CD4-positive, CD25-positive, alpha-beta regulatory T cell (primary cell): ENCODE results near the gene B3GNT9. TPM values are rescaled to one million over a fixed set of nuclear protein-coding genes. Genes with fewer than 3 reads are reported as not detected.

ENCODE experiments used
- ATAC-seq, 2 donors: fragments of 150-1000 bp; cut with Tn5 transposase; one replicate each; pipeline ENCODE4 v1.10.0; 2021; ENCODE audit warnings: low read depth in 2 of 2, moderate number of reproducible peaks in 2 of 2, moderate library complexity in 1 of 2
- DNase-seq, 3 donors: peaks; one replicate each; pipeline versions ENCODE4 v3.0.0 to v3.0.0-alpha.2; 2012 to 2022; ENCODE audit warnings: mixed read lengths in 1 of 3
- H3K27ac ChIP-seq: one replicate; pipeline ENCODE4 v1.7.0; 2013; ENCODE audit warnings: mild to moderate bottlenecking, low read length; ENCODE audit not compliant: insufficient read depth, poor library complexity, severe bottlenecking
- H3K27me3 ChIP-seq: one replicate; pipeline ENCODE4 v1.7.0; 2013; ENCODE audit warnings: low read length; ENCODE audit not compliant: control insufficient read depth, insufficient read depth
- H3K36me3 ChIP-seq: one replicate; pipeline ENCODE4 v1.7.0; 2013; ENCODE audit warnings: mild to moderate bottlenecking, low read length, moderate library complexity; ENCODE audit not compliant: control insufficient read depth, insufficient read depth
- H3K4me1 ChIP-seq: 2 replicates; pipeline ENCODE4 v1.7.0; 2013; ENCODE audit warnings: mild to moderate bottlenecking, low read length; ENCODE audit not compliant: insufficient read depth, control insufficient read depth, poor library complexity, severe bottlenecking
- H3K4me3 ChIP-seq: one replicate; pipeline ENCODE4 v1.7.0; 2013; ENCODE audit warnings: low read depth, mild to moderate bottlenecking, low read length, moderate library complexity
- H3K9me3 ChIP-seq, 2 experiments: 1 replicate in 1 of 2; 2 replicates in 1 of 2; pipeline ENCODE4 v1.7.0; 2013; ENCODE audit warnings: low read length in 2 of 2, mild to moderate bottlenecking in 1 of 2, moderate library complexity in 1 of 2; ENCODE audit not compliant: control insufficient read depth in 2 of 2
- H3K27ac Mint-ChIP-seq, 3 donors: one replicate each; pipeline ENCODE4 v1.8.0; 2020 to 2022; ENCODE audit warnings: mild to moderate bottlenecking in 3 of 3, mixed read lengths in 3 of 3, moderate library complexity in 2 of 3
- H3K27me3 Mint-ChIP-seq: one replicate; pipeline ENCODE4 v1.8.0; 2022; ENCODE audit warnings: mild to moderate bottlenecking, mixed read lengths
- H3K36me3 Mint-ChIP-seq: one replicate; pipeline ENCODE4 v1.8.0; 2020; ENCODE audit warnings: mixed read lengths
- H3K4me1 Mint-ChIP-seq, 4 donors: one replicate each; pipeline ENCODE4 v1.8.0; 2020 to 2022; ENCODE audit warnings: mixed read lengths in 4 of 4, mild to moderate bottlenecking in 1 of 4
- H3K4me3 Mint-ChIP-seq, 4 donors: one replicate each; pipeline ENCODE4 v1.8.0; 2020 to 2022; ENCODE audit warnings: mild to moderate bottlenecking in 4 of 4, mixed read lengths in 4 of 4, moderate library complexity in 3 of 4
- H3K9me3 Mint-ChIP-seq, 7 donors: one replicate each; pipeline ENCODE4 v1.8.0; 2020 to 2022; ENCODE audit warnings: mixed read lengths in 7 of 7, mild to moderate bottlenecking in 3 of 7, moderate library complexity in 2 of 7
- polyA plus RNA-seq, 4 donors: library from polyadenylated mRNA; unstranded; fragments of 300-500 nt; fragmentation: Illumina TruSeq; gene quantifications; one replicate each; pipeline ENCODE4 v1.2.3, GENCODE V29; 2021
- total RNA-seq: library from RNA; stranded (reverse); gene quantifications from one replicate; pipeline ENCODE4 v1.2.3, GENCODE V29; 2022

B3GNT9 gene
- total and polyA plus RNA-seq, 5 donors from 2014 or later = 0.44 to 3.4 (median 1.3) TPM

DNA sequence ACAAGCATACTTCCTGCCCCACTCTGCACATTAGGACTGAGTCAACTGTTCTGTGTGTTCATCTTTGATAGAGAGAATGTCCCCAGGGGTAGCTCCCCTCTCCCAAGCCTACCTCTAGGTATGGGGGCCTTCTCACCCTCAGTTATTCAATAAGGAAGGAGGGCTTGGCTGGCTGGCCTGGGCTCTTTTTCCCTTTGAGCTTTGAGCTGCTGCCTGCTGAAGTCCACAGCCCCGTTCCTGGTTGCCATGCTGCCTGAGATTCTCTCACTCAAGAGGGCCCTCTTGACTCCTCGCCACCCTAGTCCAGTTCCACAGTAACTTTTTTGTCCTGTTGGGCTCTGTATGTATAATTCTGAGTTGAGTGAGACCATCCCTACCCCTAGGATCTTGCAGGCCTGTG is 5.1 kb downstream of the B3GNT9 start:
- H3K27ac Mint-ChIP-seq = no peak overlapping the region
- H3K9me3 Mint-ChIP-seq = no peaks in the 10 kb centered on the region
- Histone ChIP-seq H3K36me3 (peaks cover 53% of the 10 kb centered on the region), H3K4me1 (peaks cover 11% of the 10 kb centered on the region), H3K4me3 (no peak overlapping the region), H3K27me3 (no peaks in the 10 kb centered on the region), H3K9me3 (no peaks in the 10 kb centered on the region), H3K27ac (no peak overlapping the region)
- peaks cover 65% of the 10 kb centered on the region for H3K36me3 Mint-ChIP-seq
- H3K4me3 Mint-ChIP-seq = no peak overlapping the region
- ATAC-seq (no peak), DNase-seq (no peak)
- H3K4me1 Mint-ChIP-seq = peaks cover 0 to 5% (median 1%) of the 10 kb centered on the region in 4 donors
- H3K27me3 Mint-ChIP-seq = peaks cover 5% of the 10 kb centered on the region

DNA sequence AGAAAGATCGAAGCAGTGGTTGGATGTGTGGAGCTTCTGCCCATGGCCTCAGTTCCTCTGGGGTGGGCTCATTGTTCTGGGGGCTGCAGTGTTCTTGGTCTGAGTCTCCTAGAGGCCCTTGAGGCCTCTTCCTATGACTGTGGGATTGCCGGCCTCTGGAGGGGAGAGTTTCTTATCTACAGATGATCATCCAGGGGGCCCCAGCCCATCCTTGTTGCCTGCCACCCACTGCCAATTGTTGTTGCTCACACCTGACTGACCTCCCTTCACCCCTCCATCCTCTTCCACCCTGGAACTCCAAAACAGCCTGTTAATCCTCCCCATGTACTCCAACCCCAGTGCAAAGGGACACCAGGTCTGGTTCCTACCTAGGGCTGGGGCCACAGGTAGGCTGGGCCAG is 5.9 kb downstream of the B3GNT9 start:
- no peak overlapping the region for H3K4me3 ChIP-seq
- no peaks in the 10 kb centered on the region for H3K9me3 ChIP-seq
- peaks cover 73% of the 10 kb centered on the region for H3K36me3 Mint-ChIP-seq
- ATAC-seq (no peak), DNase-seq (no peak)
- no peaks in the 10 kb centered on the region for H3K9me3 Mint-ChIP-seq
- H3K4me1 Mint-ChIP-seq = peaks cover 0 to 5% (median 1%) of the 10 kb centered on the region in 4 donors
- H3K27ac Mint-ChIP-seq = peak overlapping the region in 1 of 3 donors; percentile 38
- no peaks in the 10 kb centered on the region for H3K27me3 ChIP-seq
- peak overlapping the region in 1 of 4 donors; percentile 15 for H3K4me3 Mint-ChIP-seq
- peaks cover 5% of the 10 kb centered on the region for H3K27me3 Mint-ChIP-seq
- no peak overlapping the region for H3K27ac ChIP-seq
- peaks cover 61% of the 10 kb centered on the region for H3K36me3 ChIP-seq
- H3K4me1 ChIP-seq = peaks cover 3% of the 10 kb centered on the region

DNA sequence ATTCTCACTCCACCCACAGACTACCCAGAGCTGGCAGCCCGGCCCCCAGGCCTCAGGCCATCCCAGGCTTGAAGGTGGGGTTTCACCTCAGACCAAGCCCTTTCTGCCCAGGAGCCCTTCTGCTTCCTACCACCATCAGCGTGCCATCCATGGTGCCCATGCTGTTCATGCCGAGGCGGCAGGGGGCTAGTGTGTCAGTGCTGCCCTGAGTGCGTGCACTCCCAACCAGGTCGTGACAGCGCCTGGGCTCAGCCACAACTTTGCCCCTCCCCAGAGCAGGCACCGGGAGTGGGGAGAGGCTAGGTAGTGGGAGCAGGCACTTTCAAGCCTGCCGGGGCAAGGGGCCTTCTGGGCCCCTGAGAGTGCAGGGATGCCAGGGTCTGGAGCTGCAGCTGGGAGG is 8.5 kb downstream of the B3GNT9 start:
- H3K27ac ChIP-seq = no peak overlapping the region
- ATAC-seq (no peak), DNase-seq (no peak)
- Mint-ChIP-seq H3K27me3 (no peaks in the 10 kb centered on the region), H3K36me3 (peaks cover 76% of the 10 kb centered on the region), H3K27ac (no peak overlapping the region), H3K9me3 (no peaks in the 10 kb centered on the region), H3K4me1 (no peaks in the 10 kb centered on the region), H3K4me3 (no peak overlapping the region)
- no peaks in the 10 kb centered on the region for H3K4me1 ChIP-seq
- H3K4me3 ChIP-seq = no peak overlapping the region
- H3K36me3 ChIP-seq = peaks cover 71% of the 10 kb centered on the region
- no peaks in the 10 kb centered on the region for H3K9me3 ChIP-seq
- no peaks in the 10 kb centered on the region for H3K27me3 ChIP-seq

DNA sequence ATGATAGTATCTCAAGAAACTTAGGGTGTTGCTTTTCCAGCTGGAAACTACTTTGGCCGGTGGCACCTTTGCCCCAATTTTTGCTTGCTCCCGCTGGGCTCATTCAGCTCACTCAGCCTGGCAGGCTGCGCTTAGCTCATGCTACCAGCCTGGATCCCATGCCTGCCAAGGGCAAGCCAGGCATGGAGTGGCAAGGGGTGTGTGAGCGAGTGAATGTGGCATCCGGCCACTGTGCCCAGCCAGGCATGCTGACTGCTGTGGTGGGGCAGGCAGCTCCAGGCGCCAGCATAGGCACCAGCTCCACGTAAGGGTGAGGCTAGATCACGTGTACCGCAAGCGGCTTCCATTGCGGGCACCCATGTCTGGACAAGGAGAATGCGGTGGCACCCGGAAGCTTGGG is 9.4 kb downstream of the B3GNT9 start:
- H3K27me3 ChIP-seq = no peaks in the 10 kb centered on the region
- no peaks in the 10 kb centered on the region for H3K9me3 Mint-ChIP-seq
- DNase-seq = no peak
- H3K27ac Mint-ChIP-seq = no peak overlapping the region
- peaks cover 69% of the 10 kb centered on the region for H3K36me3 ChIP-seq
- H3K27ac ChIP-seq = no peak overlapping the region
- no peaks in the 10 kb centered on the region for H3K4me1 Mint-ChIP-seq
- ATAC-seq = no peak
- H3K27me3 Mint-ChIP-seq = no peaks in the 10 kb centered on the region
- no peaks in the 10 kb centered on the region for H3K4me1 ChIP-seq
- H3K36me3 Mint-ChIP-seq = peaks cover 68% of the 10 kb centered on the region
- H3K4me3 ChIP-seq = no peak overlapping the region
- H3K9me3 ChIP-seq = no peaks in the 10 kb centered on the region
- no peak overlapping the region for H3K4me3 Mint-ChIP-seq

DNA sequence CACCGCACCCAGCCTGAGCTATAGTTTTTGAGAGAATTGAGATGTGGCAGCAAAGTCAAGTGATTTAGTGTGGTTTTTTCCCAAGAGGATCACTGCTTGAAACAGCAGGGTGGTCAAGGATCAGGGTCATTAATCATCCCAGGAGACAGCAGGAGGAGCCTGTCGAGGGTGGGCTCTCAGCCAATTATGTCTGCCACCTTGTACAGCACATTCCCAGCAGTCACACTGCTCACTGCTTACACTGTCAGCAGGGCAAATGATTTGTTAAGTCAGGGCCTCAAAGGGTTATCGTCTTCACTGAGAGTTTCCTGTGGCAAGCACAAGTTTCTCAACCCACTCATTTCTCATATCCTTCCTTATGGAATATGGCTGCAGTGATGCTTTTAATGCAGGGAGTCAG is 13.2 kb downstream of the B3GNT9 start:
- no peaks in the 10 kb centered on the region for H3K9me3 ChIP-seq
- H3K36me3 ChIP-seq = peaks cover 72% of the 10 kb centered on the region
- H3K4me3 ChIP-seq = no peak overlapping the region
- no peaks in the 10 kb centered on the region for H3K4me1 ChIP-seq
- ATAC-seq = no peak
- peaks cover 54% of the 10 kb centered on the region for H3K36me3 Mint-ChIP-seq
- H3K27me3 ChIP-seq = no peaks in the 10 kb centered on the region
- H3K4me3 Mint-ChIP-seq = no peak overlapping the region
- no peak overlapping the region for H3K27ac ChIP-seq
- no peak overlapping the region for H3K27ac Mint-ChIP-seq
- H3K4me1 Mint-ChIP-seq = no peaks in the 10 kb centered on the region
- DNase-seq = no peak
- no peaks in the 10 kb centered on the region for H3K27me3 Mint-ChIP-seq
- no peaks in the 10 kb centered on the region for H3K9me3 Mint-ChIP-seq

DNA sequence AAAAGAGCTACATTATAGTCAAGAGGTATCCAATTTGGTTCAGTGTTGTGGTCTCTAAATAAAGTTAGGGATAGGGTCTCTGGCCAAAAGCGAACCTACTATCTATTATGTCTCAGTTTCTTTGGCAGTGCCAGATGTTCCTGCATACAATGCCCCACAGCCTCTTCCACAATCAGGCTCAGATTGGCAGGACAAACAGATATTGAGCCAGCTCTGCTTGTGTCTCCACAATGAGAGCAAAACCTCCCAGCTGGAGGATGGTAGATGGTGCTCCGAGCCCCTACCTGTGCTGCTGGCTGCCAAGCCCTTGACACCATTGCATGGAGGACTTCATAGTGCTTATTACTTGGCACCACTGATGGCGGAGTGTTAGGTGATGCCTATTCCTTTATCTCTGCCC is 21.4 kb downstream of the B3GNT9 start:
- H3K27me3 Mint-ChIP-seq = no peaks in the 10 kb centered on the region
- no peak for DNase-seq
- ATAC-seq = no peak
- H3K9me3 Mint-ChIP-seq = no peaks in the 10 kb centered on the region
- Histone ChIP-seq H3K4me3 (no peak overlapping the region), H3K9me3 (no peaks in the 10 kb centered on the region), H3K36me3 (peaks cover 50% of the 10 kb centered on the region), H3K4me1 (no peaks in the 10 kb centered on the region), H3K27ac (no peak overlapping the region), H3K27me3 (no peaks in the 10 kb centered on the region)
- no peak overlapping the region for H3K4me3 Mint-ChIP-seq
- no peak overlapping the region for H3K27ac Mint-ChIP-seq
- peaks cover 37% of the 10 kb centered on the region for H3K36me3 Mint-ChIP-seq
- no peaks in the 10 kb centered on the region for H3K4me1 Mint-ChIP-seq

DNA sequence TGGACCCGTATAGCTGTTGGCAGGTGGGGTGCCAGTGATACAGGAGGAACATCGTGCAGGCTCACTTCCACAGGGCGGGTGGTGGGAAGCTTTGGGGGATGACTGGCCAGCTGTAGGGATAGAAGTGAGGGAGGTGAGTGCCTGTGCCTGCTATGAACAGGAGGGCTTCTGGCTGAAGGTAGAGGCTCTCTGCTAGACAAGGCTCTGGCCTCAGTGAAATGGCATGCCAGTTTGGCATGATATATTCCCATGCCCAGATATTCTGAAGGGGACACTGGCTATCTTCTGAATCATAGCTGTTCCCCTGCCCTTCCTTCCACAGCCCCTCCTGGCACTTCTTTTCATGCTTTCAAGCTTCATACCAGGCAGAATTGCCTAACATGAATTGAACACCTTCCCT is 21.9 kb downstream of the B3GNT9 start:
- Histone ChIP-seq H3K4me1 (no peaks in the 10 kb centered on the region), H3K27ac (no peak overlapping the region), H3K9me3 (no peaks in the 10 kb centered on the region), H3K36me3 (peaks cover 49% of the 10 kb centered on the region), H3K4me3 (no peak overlapping the region), H3K27me3 (no peaks in the 10 kb centered on the region)
- ATAC-seq (no peak), DNase-seq (no peak)
- Mint-ChIP-seq H3K27ac (no peak overlapping the region), H3K27me3 (no peaks in the 10 kb centered on the region), H3K9me3 (no peaks in the 10 kb centered on the region), H3K4me1 (no peaks in the 10 kb centered on the region), H3K4me3 (no peak overlapping the region), H3K36me3 (peaks cover 38% of the 10 kb centered on the region)

DNA sequence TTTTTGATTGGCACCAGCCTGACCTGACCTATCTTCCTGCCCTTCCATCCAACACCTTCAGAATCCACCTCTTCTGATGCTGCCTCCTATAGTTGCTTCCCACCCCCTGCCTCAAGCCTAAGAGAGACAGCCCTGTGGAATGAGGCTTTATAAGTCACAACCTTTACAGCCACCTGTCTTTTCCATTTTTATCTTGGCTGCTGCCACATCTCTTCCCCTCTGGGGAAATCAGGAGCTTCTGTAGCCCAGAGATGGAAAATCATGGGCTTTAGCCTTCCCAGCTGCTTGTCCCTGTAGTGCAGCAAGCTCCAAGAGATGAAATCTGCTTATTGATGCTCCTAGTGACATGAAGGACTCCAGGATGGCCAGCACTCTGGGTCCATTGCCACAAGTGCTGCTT is 22.4 kb downstream of the B3GNT9 start:
- Mint-ChIP-seq H3K4me1 (peaks cover 0 to 2% (median 0%) of the 10 kb centered on the region in 4 donors), H3K4me3 (no peak overlapping the region), H3K27me3 (no peaks in the 10 kb centered on the region), H3K9me3 (no peaks in the 10 kb centered on the region), H3K27ac (peak overlapping the region in 1 of 3 donors; percentile 67), H3K36me3 (peaks cover 42% of the 10 kb centered on the region)
- Histone ChIP-seq H3K9me3 (no peaks in the 10 kb centered on the region), H3K27ac (no peak overlapping the region), H3K36me3 (peaks cover 50% of the 10 kb centered on the region), H3K4me3 (no peak overlapping the region), H3K27me3 (no peaks in the 10 kb centered on the region), H3K4me1 (no peaks in the 10 kb centered on the region)
- no peak for DNase-seq
- ATAC-seq = no peak
